Right renal pelvis (tissue), 4 donors: ENCODE results near the gene PKD2L1. TPM values are rescaled to one million over a fixed set of nuclear protein-coding genes. Genes with fewer than 3 reads are reported as not detected.

Experiments used
- DNase-seq, 4 donors: peaks; one replicate each; pipeline ENCODE4 v3.0.0-alpha.2; 2013; ENCODE audit warnings: low read depth in 4 of 4, low spot score in 3 of 4, missing footprints in 1 of 4
- polyA plus RNA-seq, 4 donors: library from polyadenylated mRNA; unstranded; fragments of 120-200 nt; gene quantifications; one replicate each; pipeline ENCODE4 v1.2.1, GENCODE V29; 2013; ENCODE audit not compliant: insufficient read length in 4 of 4

Gene PKD2L1
- polyA plus RNA-seq, 4 donors, result 0.08 to 0.31 (median 0.26) TPM

- no peak for DNase-seq
Measured at GRCh38 chr10:100356067-100357017, 26.3 kb upstream of the PKD2L1 start.

GRCh38 chr10:100355086-100355485 is 25.1 kb upstream of the PKD2L1 start:
- DNase-seq, result no peak

- DNase-seq, result no peak
Measured at GRCh38 chr10:100353770-100354485, 23.9 kb upstream of the PKD2L1 start.

- no peak for DNase-seq
Measured at GRCh38 chr10:100350914-100351485, 21.0 kb upstream of the PKD2L1 start.

- DNase-seq, result no peak
Measured at GRCh38 chr10:100349672-100350071, 19.6 kb upstream of the PKD2L1 start.

- no peak for DNase-seq
Measured at GRCh38 chr10:100349087-100349486, 19.1 kb upstream of the PKD2L1 start.

- no peak for DNase-seq
Measured at GRCh38 chr10:100348389-100348927, 18.4 kb upstream of the PKD2L1 start.

GRCh38 chr10:100347568-100348195 is 17.7 kb upstream of the PKD2L1 start:
- DNase-seq, result no peak

- peak in 3 of 4 donors; percentile 60 to 78 (median 78) for DNase-seq
Measured at GRCh38 chr10:100346765-100347567, 16.9 kb upstream of the PKD2L1 start, which contains the start of gene SCD. TSS of gene SCD (plus strand) at chr10:100347233. CDS start at chr10:100347505, 272 bp downstream.

GRCh38 chr10:100346351-100346764 is 16.3 kb upstream of the PKD2L1 start:
- peak in 1 of 4 donors; percentile 48 for DNase-seq

GRCh38 chr10:100345570-100346330 is 15.7 kb upstream of the PKD2L1 start:
- no peak for DNase-seq

GRCh38 chr10:100344241-100344788 is 14.3 kb upstream of the PKD2L1 start:
- no peak for DNase-seq

GRCh38 chr10:100342627-100342972 is 12.6 kb upstream of the PKD2L1 start:
- no peak for DNase-seq

GRCh38 chr10:100341953-100342626 is 12.1 kb upstream of the PKD2L1 start:
- DNase-seq, result peak in 1 of 4 donors; percentile 25

GRCh38 chr10:100340948-100341847 is 11.2 kb upstream of the PKD2L1 start:
- no peak for DNase-seq

- no peak for DNase-seq
Measured at GRCh38 chr10:100339236-100339635, 9.2 kb upstream of the PKD2L1 start.

- DNase-seq, result peak; percentile 22 to 48 (median 31)
Measured at GRCh38 chr10:100338434-100339036, 8.5 kb upstream of the PKD2L1 start.
